HepG2 (cell line): Measurements from ENCODE around the gene NKD1. TPM values are rescaled to one million over a fixed set of nuclear protein-coding genes. Genes with fewer than 3 reads are reported as not detected.
A peak's percentile ranks its signal among the peaks of the same experiment; 100 is the strongest.

Experiments
- ARNT ChIP-seq: fragments of 450-650 bp; IDR thresholded peaks from 2 replicates; pipeline ENCODE4 v1.6.1; 2017
- ELF4 ChIP-seq: sonication (generic); formaldehyde crosslinking; IDR thresholded peaks from 2 replicates; pipeline ENCODE4 v1.5.0; 2020; ENCODE audit warnings: missing genetic modification reagents, mild to moderate bottlenecking, moderate library complexity, borderline replicate concordance
- FOXK2 ChIP-seq: fragments of 450-650 bp; IDR thresholded peaks from 2 replicates; pipeline ENCODE4 v1.6.1; 2016
- KMT2B ChIP-seq: IDR thresholded peaks from 2 replicates; pipeline ENCODE4 v1.6.1; 2016; ENCODE audit warnings: missing genetic modification reagents, missing compliant biosample characterization
- NRL ChIP-seq: sonication (generic); formaldehyde crosslinking; IDR thresholded peaks from 2 replicates; pipeline ENCODE4 v1.5.0; 2020; ENCODE audit warnings: missing genetic modification reagents, mild to moderate bottlenecking, moderate library complexity, borderline replicate concordance
- RARG ChIP-seq: sonication (generic); formaldehyde crosslinking; IDR thresholded peaks from 2 replicates; pipeline ENCODE4 v1.4.0; 2020; ENCODE audit warnings: low read depth, mild to moderate bottlenecking, missing genetic modification reagents
- RBM39 ChIP-seq: fragments of 200-400 bp; formaldehyde crosslinking; IDR thresholded peaks from one replicate; pipeline ENCODE4 v1.6.1; 2018; ENCODE audit warnings: antibody characterized with exemption, mild to moderate bottlenecking, low read depth, low read length; ENCODE audit not compliant: poor library complexity, severe bottlenecking
- RFXAP ChIP-seq: sonication (generic); formaldehyde crosslinking; IDR thresholded peaks from 2 replicates; pipeline ENCODE4 v1.4.0; 2020; ENCODE audit warnings: missing genetic modification reagents, borderline replicate concordance
- SIX1 ChIP-seq: sonication (generic); formaldehyde crosslinking; IDR thresholded peaks from 2 replicates; pipeline ENCODE4 v1.4.0; 2020; ENCODE audit warnings: missing genetic modification reagents, borderline replicate concordance
- SMARCC2 ChIP-seq: fragments of 450-650 bp; IDR thresholded peaks from 2 replicates; pipeline ENCODE4 v1.6.1; 2017; ENCODE audit warnings: antibody characterized with exemption, mild to moderate bottlenecking
- TGIF2 ChIP-seq: IDR thresholded peaks from 2 replicates; pipeline ENCODE4 v1.6.1; 2016; ENCODE audit warnings: control low read depth, missing compliant biosample characterization
- ZC3H13 ChIP-seq: sonication (generic); formaldehyde crosslinking; IDR thresholded peaks from 2 replicates; pipeline ENCODE4 v1.8.1; 2023; ENCODE audit warnings: mild to moderate bottlenecking, missing genetic modification reagents, moderate library complexity
- ZFY ChIP-seq: sonication (generic); formaldehyde crosslinking; IDR thresholded peaks from 2 replicates; pipeline ENCODE4 v1.4.0; 2020; ENCODE audit warnings: missing genetic modification reagents
- ZGPAT ChIP-seq: IDR thresholded peaks from 2 replicates; pipeline ENCODE4 v1.6.1; 2016; ENCODE audit warnings: mild to moderate bottlenecking
- ZNF24 ChIP-seq: fragments of 450-650 bp; IDR thresholded peaks from 2 replicates; pipeline ENCODE4 v1.6.1; 2017; ENCODE audit warnings: antibody characterized with exemption, mild to moderate bottlenecking
- ZNF775 ChIP-seq: sonication (generic); formaldehyde crosslinking; IDR thresholded peaks from 2 replicates; pipeline ENCODE4 v1.4.0; 2020; ENCODE audit warnings: missing genetic modification reagents, mild to moderate bottlenecking, moderate library complexity, borderline replicate concordance
- ZSCAN22 ChIP-seq: sonication (generic); formaldehyde crosslinking; IDR thresholded peaks from 2 replicates; pipeline ENCODE4 v1.4.0; 2020; ENCODE audit warnings: mild to moderate bottlenecking, missing genetic modification reagents
- ZSCAN9 ChIP-seq: IDR thresholded peaks from 2 replicates; pipeline ENCODE4 v1.6.1; 2016; ENCODE audit warnings: borderline replicate concordance
- polyA plus RNA-seq, 8 experiments: library from polyadenylated mRNA; depleted of rRNA in 3 of 8; stranded (reverse) in 7 of 8; unstranded in 1 of 8; fragments of >200 nt; fragmentation: Illumina TruSeq in 4 of 8; extraction: Trizol in 4 of 8; gene quantifications; 2 replicates each; pipeline versions ENCODE4 v1.2.1 to v1.2.3, GENCODE V29; 2011 to 2016; ENCODE audit warnings: low read depth in 4 of 8, missing spikeins in 1 of 8, mixed read lengths in 1 of 8; ENCODE audit not compliant: insufficient read depth in 1 of 8
- total RNA-seq, 5 experiments: library from RNA; depleted of rRNA; stranded (reverse); fragments of >200 nt; fragmentation: Illumina TruSeq; extraction: Trizol; gene quantifications; 2 replicates each; pipeline ENCODE4 v1.2.3, GENCODE V29; 2016; ENCODE audit warnings: low read depth in 1 of 5
- TF ChIP-seq, protein P1 (sequence below): sonication (generic); formaldehyde crosslinking; IDR thresholded peaks from 2 replicates; pipeline ENCODE4 v1.4.0; 2020; ENCODE audit warnings: low read depth, mild to moderate bottlenecking, missing genetic modification reagents
- TF ChIP-seq, protein P2 (sequence below): IDR thresholded peaks from 2 replicates; pipeline ENCODE4 v1.6.1; 2018; ENCODE audit warnings: missing genetic modification reagents
- TF ChIP-seq, protein P3 (sequence below): IDR thresholded peaks from 2 replicates; pipeline ENCODE4 v1.6.1; 2016; ENCODE audit warnings: low read depth, borderline replicate concordance

NKD1 gene
- total and polyA plus RNA-seq, 2 of the 13 experiments (the other 11 are each of a cell fraction or from before 2014, with no cell fraction given): 70.4 to 121 TPM

DNA sequence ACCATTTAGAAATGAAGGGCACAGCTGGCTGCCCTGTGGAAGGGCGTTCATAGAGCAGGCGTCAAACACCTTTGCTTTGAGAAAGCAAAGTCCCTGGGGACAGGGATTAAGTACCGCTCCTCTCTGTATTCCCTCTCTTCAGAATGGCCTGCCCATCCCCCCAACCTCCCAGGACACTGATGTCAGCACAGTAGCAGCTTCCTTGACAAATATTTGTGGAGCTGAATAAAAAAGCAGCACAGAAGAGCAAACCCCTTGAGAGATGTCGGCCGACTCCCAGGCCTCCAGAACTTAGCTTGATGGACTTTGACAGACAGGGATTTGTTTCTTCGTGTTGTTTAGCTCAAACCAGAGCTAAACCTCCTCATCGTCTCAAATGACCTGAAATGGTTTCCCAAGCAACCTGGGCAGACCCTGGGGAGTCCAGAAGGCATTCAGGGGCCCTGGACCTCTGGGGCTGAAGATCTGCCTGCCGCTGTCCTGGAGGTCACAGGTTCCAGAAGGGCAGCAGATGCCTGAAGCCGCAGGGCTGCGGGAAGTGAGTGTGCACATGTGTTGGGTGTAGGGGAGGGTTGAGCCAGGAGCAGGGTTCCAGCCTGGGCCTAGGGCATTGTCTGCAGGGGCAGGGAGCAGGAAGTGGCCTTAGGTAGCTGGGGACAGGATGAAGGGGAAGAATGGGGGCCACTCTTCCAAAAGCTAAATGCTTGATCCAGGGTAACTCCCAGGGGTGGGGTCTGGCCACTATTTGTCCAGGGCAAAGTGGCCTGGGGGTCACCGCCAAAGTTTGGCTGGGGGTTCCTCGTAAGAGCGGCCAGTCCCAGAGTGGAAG lies 42.3 kb upstream of the NKD1 start (continued):
- TF ChIP-seq TGIF2 (CRISPR knock-in tag) (no peak; the same call in 1 of the 2 replicates), RBM39 (peak; percentile 64), ELF4 (CRISPR knock-in tag) (no peak), NRL (CRISPR knock-in tag) (peak; percentile 94), ZSCAN9 (CRISPR knock-in tag) (no peak), SIX1 (no peak; the same call in 1 of the 2 replicates), RARG (no peak), ZGPAT (CRISPR knock-in tag) (peak; percentile 66), ZC3H13 (CRISPR knock-in tag) (no peak; the same call in 1 of the 2 replicates), ZNF775 (CRISPR knock-in tag) (no peak), ZNF24 (no peak), RFXAP (no peak), ZSCAN22 (no peak), ZFY (peak; percentile 78), FOXK2 (no peak), KMT2B (CRISPR knock-in tag) (no peak; the same call in 1 of the 2 replicates), SMARCC2 (no peak), ARNT (no peak)
- TF ChIP-seq, protein P1, sequence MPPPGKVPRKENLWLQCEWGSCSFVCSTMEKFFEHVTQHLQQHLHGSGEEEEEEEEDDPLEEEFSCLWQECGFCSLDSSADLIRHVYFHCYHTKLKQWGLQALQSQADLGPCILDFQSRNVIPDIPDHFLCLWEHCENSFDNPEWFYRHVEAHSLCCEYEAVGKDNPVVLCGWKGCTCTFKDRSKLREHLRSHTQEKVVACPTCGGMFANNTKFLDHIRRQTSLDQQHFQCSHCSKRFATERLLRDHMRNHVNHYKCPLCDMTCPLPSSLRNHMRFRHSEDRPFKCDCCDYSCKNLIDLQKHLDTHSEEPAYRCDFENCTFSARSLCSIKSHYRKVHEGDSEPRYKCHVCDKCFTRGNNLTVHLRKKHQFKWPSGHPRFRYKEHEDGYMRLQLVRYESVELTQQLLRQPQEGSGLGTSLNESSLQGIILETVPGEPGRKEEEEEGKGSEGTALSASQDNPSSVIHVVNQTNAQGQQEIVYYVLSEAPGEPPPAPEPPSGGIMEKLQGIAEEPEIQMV (CRISPR knock-in tag): no peak; the same call in 1 of the 2 replicates
- TF ChIP-seq, protein P2, sequence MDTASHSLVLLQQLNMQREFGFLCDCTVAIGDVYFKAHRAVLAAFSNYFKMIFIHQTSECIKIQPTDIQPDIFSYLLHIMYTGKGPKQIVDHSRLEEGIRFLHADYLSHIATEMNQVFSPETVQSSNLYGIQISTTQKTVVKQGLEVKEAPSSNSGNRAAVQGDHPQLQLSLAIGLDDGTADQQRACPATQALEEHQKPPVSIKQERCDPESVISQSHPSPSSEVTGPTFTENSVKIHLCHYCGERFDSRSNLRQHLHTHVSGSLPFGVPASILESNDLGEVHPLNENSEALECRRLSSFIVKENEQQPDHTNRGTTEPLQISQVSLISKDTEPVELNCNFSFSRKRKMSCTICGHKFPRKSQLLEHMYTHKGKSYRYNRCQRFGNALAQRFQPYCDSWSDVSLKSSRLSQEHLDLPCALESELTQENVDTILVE (CRISPR knock-in tag): peak; percentile 43; the same call in 1 of the 2 replicates
- TF ChIP-seq, protein P3, sequence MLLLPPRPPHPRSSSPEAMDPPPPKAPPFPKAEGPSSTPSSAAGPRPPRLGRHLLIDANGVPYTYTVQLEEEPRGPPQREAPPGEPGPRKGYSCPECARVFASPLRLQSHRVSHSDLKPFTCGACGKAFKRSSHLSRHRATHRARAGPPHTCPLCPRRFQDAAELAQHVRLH: no peak
